Loucy (cell line): ENCODE results near the gene OR5K4.

ENCODE experiments used
- EZH2phosphoT487 ChIP-seq: fragments of 200-600 bp; IDR thresholded peaks from 2 replicates; pipeline ENCODE4 v1.6.1; 2018; ENCODE audit warnings: antibody characterized with exemption, mild to moderate bottlenecking, moderate library complexity, borderline replicate concordance
- TF ChIP-seq, protein P1 (sequence below): fragments of 200-600 bp; sonication (generic); conservative IDR thresholded peaks from 2 replicates; pipeline ENCODE4 v1.5.1; 2014; ENCODE audit warnings: mild to moderate bottlenecking, antibody characterized with exemption, low read length

DNA sequence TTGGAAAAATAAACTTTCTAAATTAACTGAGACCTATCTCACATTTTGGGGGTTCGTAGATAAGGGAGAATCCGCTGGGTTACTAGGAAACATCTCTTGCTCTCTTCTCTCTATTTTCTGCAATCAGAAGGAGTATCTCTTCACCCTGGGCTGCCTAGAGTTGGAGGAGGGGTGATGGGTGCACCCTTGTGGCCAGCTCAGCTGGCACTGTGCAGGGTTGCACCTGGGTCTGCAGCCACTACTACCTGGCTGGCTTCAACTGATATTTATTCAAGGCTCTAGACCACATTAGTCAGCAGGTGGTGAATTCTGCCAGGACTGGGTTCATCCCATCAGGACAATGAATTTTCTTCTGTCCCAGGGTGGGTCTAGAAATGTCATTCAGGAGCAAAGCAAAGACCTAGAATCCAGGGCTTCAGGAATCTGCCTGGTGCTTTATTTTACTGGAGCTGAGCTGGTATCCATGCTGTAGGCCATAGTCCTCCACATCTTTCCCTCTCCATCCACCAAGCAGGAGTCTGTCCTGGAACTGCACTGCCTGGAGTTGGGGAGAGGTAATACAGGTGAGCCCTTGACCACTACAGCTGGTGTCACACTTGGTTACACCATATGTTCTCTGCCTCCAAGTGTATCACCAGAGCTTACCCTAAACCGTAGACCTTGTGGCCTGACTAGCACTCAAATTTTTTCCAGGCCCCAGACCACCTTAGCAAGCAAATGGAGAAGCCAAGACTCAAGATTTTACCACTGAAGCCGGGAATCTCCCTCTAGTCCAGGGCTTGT lies 14.0 kb downstream of the OR5K4 start:
- TF ChIP-seq, protein P1, sequence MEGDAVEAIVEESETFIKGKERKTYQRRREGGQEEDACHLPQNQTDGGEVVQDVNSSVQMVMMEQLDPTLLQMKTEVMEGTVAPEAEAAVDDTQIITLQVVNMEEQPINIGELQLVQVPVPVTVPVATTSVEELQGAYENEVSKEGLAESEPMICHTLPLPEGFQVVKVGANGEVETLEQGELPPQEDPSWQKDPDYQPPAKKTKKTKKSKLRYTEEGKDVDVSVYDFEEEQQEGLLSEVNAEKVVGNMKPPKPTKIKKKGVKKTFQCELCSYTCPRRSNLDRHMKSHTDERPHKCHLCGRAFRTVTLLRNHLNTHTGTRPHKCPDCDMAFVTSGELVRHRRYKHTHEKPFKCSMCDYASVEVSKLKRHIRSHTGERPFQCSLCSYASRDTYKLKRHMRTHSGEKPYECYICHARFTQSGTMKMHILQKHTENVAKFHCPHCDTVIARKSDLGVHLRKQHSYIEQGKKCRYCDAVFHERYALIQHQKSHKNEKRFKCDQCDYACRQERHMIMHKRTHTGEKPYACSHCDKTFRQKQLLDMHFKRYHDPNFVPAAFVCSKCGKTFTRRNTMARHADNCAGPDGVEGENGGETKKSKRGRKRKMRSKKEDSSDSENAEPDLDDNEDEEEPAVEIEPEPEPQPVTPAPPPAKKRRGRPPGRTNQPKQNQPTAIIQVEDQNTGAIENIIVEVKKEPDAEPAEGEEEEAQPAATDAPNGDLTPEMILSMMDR, result no peak
- no peak for TF ChIP-seq EZH2phosphoT487
